ENCODE results near the gene SH3BGRL3. TPM values are rescaled to one million over a fixed set of nuclear protein-coding genes. Genes with fewer than 3 reads are reported as not detected.

SH3BGRL3 gene
- total and polyA plus RNA-seq, 2 experiments from 2014 or later: 30.9 to 370 TPM

DNA sequence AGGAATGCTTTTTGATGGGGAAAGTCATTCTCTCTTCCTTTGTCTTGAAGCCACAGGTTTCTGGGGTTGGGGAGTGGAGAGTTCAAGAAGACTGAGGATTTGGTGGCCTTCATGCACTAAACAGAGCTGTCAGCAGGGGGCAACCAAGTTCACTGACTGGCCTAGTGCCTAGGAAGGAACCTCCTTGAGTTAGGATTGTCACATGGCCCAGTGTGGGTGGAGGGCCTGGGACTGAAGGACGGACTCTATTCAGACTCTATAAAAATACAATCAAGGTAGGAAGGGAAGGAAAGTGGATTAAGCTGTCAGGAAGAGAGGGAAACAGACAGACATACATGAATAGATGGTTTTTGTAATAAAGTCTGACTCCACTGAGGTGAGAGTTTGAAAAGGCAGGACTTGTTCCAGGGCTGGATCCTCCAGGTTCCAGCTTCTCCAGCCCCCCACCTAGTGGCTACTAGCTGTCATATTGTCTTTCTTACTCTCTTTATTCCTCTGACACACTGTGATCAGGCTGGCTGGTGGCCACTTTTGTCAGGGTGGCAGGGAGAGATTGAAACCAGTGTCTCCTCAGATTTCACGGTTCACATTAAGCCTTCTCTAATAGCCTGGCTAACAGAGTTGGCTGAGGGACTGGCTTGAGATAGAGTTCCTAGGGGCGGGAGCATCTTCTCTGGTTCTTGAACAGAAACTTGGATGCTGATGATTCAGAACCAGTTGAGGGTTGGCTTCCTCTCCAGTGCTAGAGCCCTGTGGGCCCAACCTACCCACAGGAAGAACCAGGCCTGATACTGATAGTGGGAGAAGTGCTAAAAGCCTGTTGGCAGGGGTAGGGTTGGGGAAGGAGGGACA lies 4.1 kb upstream of the SH3BGRL3 start:
- Histone ChIP-seq H3K36me3 (ENCODE audit: insufficient read depth) (peaks cover 34% of the 10 kb centered on the region), H3K27ac (ENCODE audit: low read depth) (0 out of 2 replicates have a peak overlapping the region, but pooled peaks have one; percentile 77), H2AFZ (no peak overlapping the region), H3K27me3 (ENCODE audit: insufficient read depth) (no peaks in the 10 kb centered on the region), H3K9me2 (ENCODE audit: insufficient read depth) (no peaks in the 10 kb centered on the region), H4K20me1 (replicated peaks; ENCODE audit: insufficient read depth) (peaks cover under 1% of the 10 kb centered on the region; the same call in 1 of the 2 replicates), H3F3A (replicated peaks; ENCODE audit: low read depth) (peaks cover 23% of the 10 kb centered on the region), H3K4me1 (ENCODE audit: insufficient read depth) (no peaks in the 10 kb centered on the region; the same call in 1 of the 2 replicates), H3K4me3 (no peak overlapping the region), H3K4me2 (no peak overlapping the region), H3K79me2 (replicated peaks; ENCODE audit: insufficient read depth) (no peaks in the 10 kb centered on the region)
- Mint-ChIP-seq H3K27ac (peak overlapping the region; percentile 29), H3K27me3 (ENCODE audit: insufficient read depth, low read depth, poor library complexity) (peaks cover 14% of the 10 kb centered on the region), H3K4me1 (peaks cover 27% of the 10 kb centered on the region), H3K9me3 (no peaks in the 10 kb centered on the region), H3K36me3 (ENCODE audit: low read depth) (peaks cover 73% of the 10 kb centered on the region), H3K4me3 (no peak overlapping the region; the same call in 2 of the 3 replicates)
- TF ChIP-seq EZH2 (IDR thresholded peaks at IDR 0.05; ENCODE audit: low read depth, unreplicated experiment) (no peak), POLR2AphosphoS5 (IDR thresholded peaks at IDR 0.05; ENCODE audit: low read depth) (no peak), STAT1 (IDR thresholded peaks at IDR 0.05; ENCODE audit: unreplicated experiment) (no peak), JUNB (IDR thresholded peaks at IDR 0.05; ENCODE audit: unreplicated experiment) (no peak), ZNF331 (CRISPR knock-in tag; IDR thresholded peaks at IDR 0.05; ENCODE audit: low read depth) (no peak), CREB1 (CRISPR knock-in tag; IDR thresholded peaks at IDR 0.05; ENCODE audit: low read depth) (no peak), EZH2phosphoT487 (IDR thresholded peaks at IDR 0.05; ENCODE audit: unreplicated experiment) (no peak), ZNF114 (CRISPR knock-in tag; IDR thresholded peaks at IDR 0.05) (no peak), NANOG (IDR thresholded peaks at IDR 0.05; ENCODE audit: borderline replicate concordance) (no peak)
- TF ChIP-seq, protein P1, sequence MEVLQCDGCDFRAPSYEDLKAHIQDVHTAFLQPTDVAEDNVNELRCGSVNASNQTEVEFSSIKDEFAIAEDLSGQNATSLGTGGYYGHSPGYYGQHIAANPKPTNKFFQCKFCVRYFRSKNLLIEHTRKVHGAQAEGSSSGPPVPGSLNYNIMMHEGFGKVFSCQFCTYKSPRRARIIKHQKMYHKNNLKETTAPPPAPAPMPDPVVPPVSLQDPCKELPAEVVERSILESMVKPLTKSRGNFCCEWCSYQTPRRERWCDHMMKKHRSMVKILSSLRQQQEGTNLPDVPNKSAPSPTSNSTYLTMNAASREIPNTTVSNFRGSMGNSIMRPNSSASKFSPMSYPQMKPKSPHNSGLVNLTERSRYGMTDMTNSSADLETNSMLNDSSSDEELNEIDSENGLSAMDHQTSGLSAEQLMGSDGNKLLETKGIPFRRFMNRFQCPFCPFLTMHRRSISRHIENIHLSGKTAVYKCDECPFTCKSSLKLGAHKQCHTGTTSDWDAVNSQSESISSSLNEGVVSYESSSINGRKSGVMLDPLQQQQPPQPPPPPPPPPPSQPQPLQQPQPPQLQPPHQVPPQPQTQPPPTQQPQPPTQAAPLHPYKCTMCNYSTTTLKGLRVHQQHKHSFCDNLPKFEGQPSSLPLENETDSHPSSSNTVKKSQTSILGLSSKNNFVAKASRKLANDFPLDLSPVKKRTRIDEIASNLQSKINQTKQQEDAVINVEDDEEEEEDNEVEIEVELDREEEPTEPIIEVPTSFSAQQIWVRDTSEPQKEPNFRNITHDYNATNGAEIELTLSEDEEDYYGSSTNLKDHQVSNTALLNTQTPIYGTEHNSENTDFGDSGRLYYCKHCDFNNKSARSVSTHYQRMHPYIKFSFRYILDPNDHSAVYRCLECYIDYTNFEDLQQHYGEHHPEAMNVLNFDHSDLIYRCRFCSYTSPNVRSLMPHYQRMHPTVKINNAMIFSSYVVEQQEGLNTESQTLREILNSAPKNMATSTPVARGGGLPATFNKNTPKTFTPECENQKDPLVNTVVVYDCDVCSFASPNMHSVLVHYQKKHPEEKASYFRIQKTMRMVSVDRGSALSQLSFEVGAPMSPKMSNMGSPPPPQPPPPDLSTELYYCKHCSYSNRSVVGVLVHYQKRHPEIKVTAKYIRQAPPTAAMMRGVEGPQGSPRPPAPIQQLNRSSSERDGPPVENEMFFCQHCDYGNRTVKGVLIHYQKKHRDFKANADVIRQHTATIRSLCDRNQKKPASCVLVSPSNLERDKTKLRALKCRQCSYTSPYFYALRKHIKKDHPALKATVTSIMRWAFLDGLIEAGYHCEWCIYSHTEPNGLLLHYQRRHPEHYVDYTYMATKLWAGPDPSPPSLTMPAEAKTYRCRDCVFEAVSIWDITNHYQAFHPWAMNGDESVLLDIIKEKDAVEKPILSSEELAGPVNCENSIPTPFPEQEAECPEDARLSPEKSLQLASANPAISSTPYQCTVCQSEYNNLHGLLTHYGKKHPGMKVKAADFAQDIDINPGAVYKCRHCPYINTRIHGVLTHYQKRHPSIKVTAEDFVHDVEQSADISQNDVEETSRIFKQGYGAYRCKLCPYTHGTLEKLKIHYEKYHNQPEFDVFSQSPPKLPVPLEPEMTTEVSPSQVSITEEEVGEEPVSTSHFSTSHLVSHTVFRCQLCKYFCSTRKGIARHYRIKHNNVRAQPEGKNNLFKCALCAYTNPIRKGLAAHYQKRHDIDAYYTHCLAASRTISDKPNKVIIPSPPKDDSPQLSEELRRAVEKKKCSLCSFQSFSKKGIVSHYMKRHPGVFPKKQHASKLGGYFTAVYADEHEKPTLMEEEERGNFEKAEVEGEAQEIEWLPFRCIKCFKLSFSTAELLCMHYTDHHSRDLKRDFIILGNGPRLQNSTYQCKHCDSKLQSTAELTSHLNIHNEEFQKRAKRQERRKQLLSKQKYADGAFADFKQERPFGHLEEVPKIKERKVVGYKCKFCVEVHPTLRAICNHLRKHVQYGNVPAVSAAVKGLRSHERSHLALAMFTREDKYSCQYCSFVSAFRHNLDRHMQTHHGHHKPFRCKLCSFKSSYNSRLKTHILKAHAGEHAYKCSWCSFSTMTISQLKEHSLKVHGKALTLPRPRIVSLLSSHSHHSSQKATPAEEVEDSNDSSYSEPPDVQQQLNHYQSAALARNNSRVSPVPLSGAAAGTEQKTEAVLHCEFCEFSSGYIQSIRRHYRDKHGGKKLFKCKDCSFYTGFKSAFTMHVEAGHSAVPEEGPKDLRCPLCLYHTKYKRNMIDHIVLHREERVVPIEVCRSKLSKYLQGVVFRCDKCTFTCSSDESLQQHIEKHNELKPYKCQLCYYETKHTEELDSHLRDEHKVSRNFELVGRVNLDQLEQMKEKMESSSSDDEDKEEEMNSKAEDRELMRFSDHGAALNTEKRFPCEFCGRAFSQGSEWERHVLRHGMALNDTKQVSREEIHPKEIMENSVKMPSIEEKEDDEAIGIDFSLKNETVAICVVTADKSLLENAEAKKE (CRISPR knock-in tag; IDR thresholded peaks at IDR 0.05): 0 out of 2 replicates have a peak, but pooled peaks have one; percentile 35
- TF ChIP-seq, protein P2, sequence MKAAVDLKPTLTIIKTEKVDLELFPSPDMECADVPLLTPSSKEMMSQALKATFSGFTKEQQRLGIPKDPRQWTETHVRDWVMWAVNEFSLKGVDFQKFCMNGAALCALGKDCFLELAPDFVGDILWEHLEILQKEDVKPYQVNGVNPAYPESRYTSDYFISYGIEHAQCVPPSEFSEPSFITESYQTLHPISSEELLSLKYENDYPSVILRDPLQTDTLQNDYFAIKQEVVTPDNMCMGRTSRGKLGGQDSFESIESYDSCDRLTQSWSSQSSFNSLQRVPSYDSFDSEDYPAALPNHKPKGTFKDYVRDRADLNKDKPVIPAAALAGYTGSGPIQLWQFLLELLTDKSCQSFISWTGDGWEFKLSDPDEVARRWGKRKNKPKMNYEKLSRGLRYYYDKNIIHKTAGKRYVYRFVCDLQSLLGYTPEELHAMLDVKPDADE (IDR thresholded peaks at IDR 0.05): no peak
- TF ChIP-seq, protein P3, sequence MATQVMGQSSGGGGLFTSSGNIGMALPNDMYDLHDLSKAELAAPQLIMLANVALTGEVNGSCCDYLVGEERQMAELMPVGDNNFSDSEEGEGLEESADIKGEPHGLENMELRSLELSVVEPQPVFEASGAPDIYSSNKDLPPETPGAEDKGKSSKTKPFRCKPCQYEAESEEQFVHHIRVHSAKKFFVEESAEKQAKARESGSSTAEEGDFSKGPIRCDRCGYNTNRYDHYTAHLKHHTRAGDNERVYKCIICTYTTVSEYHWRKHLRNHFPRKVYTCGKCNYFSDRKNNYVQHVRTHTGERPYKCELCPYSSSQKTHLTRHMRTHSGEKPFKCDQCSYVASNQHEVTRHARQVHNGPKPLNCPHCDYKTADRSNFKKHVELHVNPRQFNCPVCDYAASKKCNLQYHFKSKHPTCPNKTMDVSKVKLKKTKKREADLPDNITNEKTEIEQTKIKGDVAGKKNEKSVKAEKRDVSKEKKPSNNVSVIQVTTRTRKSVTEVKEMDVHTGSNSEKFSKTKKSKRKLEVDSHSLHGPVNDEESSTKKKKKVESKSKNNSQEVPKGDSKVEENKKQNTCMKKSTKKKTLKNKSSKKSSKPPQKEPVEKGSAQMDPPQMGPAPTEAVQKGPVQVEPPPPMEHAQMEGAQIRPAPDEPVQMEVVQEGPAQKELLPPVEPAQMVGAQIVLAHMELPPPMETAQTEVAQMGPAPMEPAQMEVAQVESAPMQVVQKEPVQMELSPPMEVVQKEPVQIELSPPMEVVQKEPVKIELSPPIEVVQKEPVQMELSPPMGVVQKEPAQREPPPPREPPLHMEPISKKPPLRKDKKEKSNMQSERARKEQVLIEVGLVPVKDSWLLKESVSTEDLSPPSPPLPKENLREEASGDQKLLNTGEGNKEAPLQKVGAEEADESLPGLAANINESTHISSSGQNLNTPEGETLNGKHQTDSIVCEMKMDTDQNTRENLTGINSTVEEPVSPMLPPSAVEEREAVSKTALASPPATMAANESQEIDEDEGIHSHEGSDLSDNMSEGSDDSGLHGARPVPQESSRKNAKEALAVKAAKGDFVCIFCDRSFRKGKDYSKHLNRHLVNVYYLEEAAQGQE (IDR thresholded peaks at IDR 0.05; ENCODE audit: unreplicated experiment): no peak
- TF ChIP-seq, protein P4, sequence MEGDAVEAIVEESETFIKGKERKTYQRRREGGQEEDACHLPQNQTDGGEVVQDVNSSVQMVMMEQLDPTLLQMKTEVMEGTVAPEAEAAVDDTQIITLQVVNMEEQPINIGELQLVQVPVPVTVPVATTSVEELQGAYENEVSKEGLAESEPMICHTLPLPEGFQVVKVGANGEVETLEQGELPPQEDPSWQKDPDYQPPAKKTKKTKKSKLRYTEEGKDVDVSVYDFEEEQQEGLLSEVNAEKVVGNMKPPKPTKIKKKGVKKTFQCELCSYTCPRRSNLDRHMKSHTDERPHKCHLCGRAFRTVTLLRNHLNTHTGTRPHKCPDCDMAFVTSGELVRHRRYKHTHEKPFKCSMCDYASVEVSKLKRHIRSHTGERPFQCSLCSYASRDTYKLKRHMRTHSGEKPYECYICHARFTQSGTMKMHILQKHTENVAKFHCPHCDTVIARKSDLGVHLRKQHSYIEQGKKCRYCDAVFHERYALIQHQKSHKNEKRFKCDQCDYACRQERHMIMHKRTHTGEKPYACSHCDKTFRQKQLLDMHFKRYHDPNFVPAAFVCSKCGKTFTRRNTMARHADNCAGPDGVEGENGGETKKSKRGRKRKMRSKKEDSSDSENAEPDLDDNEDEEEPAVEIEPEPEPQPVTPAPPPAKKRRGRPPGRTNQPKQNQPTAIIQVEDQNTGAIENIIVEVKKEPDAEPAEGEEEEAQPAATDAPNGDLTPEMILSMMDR (conservative IDR thresholded peaks at IDR 0.05; ENCODE audit: low read depth in 2 of 2): peak; percentile 81 to 89
- ATAC-seq (peak; percentile 53), DNase-seq (ENCODE audit: low spot score) (peak; percentile 96)

Data from GM23338 (cell line).